H1 (cell line): Measurements from ENCODE around the gene HPCAL4. TPM values are rescaled to one million over a fixed set of nuclear protein-coding genes. Genes with fewer than 3 reads are reported as not detected.

ENCODE experiments used
- CEBPB ChIP-seq: IDR thresholded peaks from 2 replicates; pipeline ENCODE4 v1.6.1; 2012; ENCODE audit warnings: low read depth, low read length
- EGR1 ChIP-seq: IDR thresholded peaks from 2 replicates; pipeline ENCODE4 v1.6.1; 2011; ENCODE audit warnings: low read depth, low read length, borderline replicate concordance
- RAD21 ChIP-seq, 2 experiments: IDR thresholded peaks in 1 of 2; conservative IDR thresholded peaks in 1 of 2; 2 replicates each; pipeline ENCODE4 v1.6.1; 2011; ENCODE audit warnings: low read depth in 2 of 2, low read length in 2 of 2, improper control_type of control experiment in 1 of 2, inconsistent platforms in 1 of 2, mild to moderate bottlenecking in 1 of 2, moderate library complexity in 1 of 2
- RXRA ChIP-seq: IDR thresholded peaks from 2 replicates; pipeline ENCODE4 v1.6.1; 2011; ENCODE audit warnings: low read depth, mild to moderate bottlenecking, low read length, moderate library complexity; ENCODE audit not compliant: insufficient read depth
- ZNF274 ChIP-seq: IDR thresholded peaks from 2 replicates; pipeline ENCODE4 v1.7.0; 2012; ENCODE audit warnings: low read length, borderline replicate concordance; ENCODE audit errors: extremely low read depth
- polyA plus RNA-seq, 7 experiments: library from polyadenylated mRNA; depleted of rRNA in 3 of 7; stranded (reverse) in 5 of 7; unstranded in 2 of 7; fragments of >200 nt in 5 of 7; fragments of 200-250 nt in 2 of 7; gene quantifications; 1 replicate in 5 of 7; 2 replicates in 1 of 7; 4 replicates in 1 of 7; pipeline versions ENCODE4 v1.2.1 to v1.2.3, GENCODE V29; 2011 to 2013; ENCODE audit warnings: missing spikeins in 2 of 7, mixed read lengths in 2 of 7
- total RNA-seq: library from RNA; stranded (reverse); fragmentation: NEBNext Ultra II Directional; extraction: Animal tissue kit (Norgen Biotek cat#: 25700); gene quantifications from 2 replicates; pipeline ENCODE4 v1.2.1, GENCODE V29; 2021
- TF ChIP-seq, protein P1 (sequence below), 3 experiments: IDR thresholded peaks; 1 replicate in 2 of 3; 2 replicates in 1 of 3; pipeline versions ENCODE4 v1.5.1 to v1.6.1; 2011; ENCODE audit warnings: low read length in 3 of 3, mild to moderate bottlenecking in 3 of 3, inconsistent platforms in 2 of 3, low read depth in 1 of 3, moderate library complexity in 1 of 3; ENCODE audit not compliant: insufficient read depth in 1 of 3; ENCODE audit errors: control extremely low read depth in 1 of 3
- TF ChIP-seq, protein P2 (sequence below): IDR thresholded peaks from 2 replicates; pipeline ENCODE4 v1.6.1; 2012; ENCODE audit warnings: low read length, inconsistent platforms

The HPCAL4 gene
- total and polyA plus RNA-seq, 2 of the 8 experiments (the other 6 are each of a cell fraction or from before 2014, with no cell fraction given), result 0.54 to 0.74 TPM

DNA sequence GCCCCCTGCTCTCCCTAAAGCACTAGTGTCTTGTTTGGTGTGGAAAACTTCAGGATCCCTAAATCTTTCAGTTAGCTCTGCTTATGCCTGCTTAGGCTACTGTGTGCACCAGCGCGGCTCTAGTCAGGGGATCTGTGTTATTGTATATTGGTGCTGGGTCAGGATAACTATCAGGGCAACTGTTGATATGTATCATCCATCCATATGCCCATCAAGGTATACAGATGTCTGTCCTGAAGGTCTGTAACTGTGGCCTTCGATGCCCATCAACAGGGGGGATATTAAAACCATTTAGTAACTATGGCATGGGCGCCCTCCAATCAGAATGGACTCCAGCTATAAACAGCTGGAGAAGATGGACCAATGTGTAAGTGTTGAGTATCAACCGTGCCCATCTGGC lies 31.7 kb downstream of the HPCAL4 start (continued):
- TF ChIP-seq RAD21 (IDR thresholded peaks at IDR 0.05 in 1 of 2, conservative IDR thresholded peaks at IDR 0.05 in 1 of 2; ENCODE audit: low read depth in 2 of 2, low read length in 2 of 2), result no peak
- TF ChIP-seq RXRA, result no peak
- no peak for TF ChIP-seq CEBPB
- TF ChIP-seq, protein P1, sequence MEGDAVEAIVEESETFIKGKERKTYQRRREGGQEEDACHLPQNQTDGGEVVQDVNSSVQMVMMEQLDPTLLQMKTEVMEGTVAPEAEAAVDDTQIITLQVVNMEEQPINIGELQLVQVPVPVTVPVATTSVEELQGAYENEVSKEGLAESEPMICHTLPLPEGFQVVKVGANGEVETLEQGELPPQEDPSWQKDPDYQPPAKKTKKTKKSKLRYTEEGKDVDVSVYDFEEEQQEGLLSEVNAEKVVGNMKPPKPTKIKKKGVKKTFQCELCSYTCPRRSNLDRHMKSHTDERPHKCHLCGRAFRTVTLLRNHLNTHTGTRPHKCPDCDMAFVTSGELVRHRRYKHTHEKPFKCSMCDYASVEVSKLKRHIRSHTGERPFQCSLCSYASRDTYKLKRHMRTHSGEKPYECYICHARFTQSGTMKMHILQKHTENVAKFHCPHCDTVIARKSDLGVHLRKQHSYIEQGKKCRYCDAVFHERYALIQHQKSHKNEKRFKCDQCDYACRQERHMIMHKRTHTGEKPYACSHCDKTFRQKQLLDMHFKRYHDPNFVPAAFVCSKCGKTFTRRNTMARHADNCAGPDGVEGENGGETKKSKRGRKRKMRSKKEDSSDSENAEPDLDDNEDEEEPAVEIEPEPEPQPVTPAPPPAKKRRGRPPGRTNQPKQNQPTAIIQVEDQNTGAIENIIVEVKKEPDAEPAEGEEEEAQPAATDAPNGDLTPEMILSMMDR (IDR thresholded peaks at IDR 0.05; ENCODE audit: control extremely low read depth in 1 of 3, insufficient read depth in 1 of 3, low read depth in 1 of 3, low read length in 3 of 3), result no peak
- TF ChIP-seq EGR1, result no peak
- TF ChIP-seq, protein P2, sequence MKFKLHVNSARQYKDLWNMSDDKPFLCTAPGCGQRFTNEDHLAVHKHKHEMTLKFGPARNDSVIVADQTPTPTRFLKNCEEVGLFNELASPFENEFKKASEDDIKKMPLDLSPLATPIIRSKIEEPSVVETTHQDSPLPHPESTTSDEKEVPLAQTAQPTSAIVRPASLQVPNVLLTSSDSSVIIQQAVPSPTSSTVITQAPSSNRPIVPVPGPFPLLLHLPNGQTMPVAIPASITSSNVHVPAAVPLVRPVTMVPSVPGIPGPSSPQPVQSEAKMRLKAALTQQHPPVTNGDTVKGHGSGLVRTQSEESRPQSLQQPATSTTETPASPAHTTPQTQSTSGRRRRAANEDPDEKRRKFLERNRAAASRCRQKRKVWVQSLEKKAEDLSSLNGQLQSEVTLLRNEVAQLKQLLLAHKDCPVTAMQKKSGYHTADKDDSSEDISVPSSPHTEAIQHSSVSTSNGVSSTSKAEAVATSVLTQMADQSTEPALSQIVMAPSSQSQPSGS, result no peak
- TF ChIP-seq ZNF274, result no peak
